Activated CD8-positive, alpha-beta memory T cell treated with anti-CD3 and anti-CD28 coated beads, Interleukin-2, amount 50 U/mL, for 1 hour (primary cell): ENCODE measurements around the gene CNNM3.
"Not testable (repeated sequence)": the region's sequence is repeated elsewhere in the genome, so short reads cannot be mapped to it uniquely, and the experiment has no call there.

Source experiments
- DNase-seq: peaks from one replicate; pipeline ENCODE4 v3.0.0-alpha.2; 2020; ENCODE audit errors: extremely low read depth

Gene CNNM3

GRCh38 chr2:96798733-96799622 is 17.1 kb upstream of the CNNM3 start:
- DNase-seq, result no peak

DNA sequence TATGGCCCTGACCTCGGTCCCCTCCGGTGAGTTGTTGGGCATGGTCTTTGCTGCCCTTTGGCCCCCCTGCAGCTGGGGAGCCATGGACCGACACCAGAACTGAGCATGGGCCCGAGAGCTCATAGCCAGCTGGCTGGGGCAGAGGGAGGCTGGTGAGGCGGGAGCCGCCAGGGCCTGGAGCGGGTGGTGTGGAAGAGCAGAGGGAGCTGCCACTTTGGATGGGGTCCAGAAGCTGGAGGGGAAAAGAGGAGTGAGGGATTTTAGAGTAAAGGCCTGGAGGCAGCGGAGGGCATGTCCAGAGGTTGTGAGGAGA is 16.5 kb upstream of the CNNM3 start:
- no peak for DNase-seq

GRCh38 chr2:96800061-96801004 is 15.7 kb upstream of the CNNM3 start:
- DNase-seq, result no peak

GRCh38 chr2:96801005-96801785 is 14.9 kb upstream of the CNNM3 start:
- DNase-seq, result peak; percentile 21

DNA sequence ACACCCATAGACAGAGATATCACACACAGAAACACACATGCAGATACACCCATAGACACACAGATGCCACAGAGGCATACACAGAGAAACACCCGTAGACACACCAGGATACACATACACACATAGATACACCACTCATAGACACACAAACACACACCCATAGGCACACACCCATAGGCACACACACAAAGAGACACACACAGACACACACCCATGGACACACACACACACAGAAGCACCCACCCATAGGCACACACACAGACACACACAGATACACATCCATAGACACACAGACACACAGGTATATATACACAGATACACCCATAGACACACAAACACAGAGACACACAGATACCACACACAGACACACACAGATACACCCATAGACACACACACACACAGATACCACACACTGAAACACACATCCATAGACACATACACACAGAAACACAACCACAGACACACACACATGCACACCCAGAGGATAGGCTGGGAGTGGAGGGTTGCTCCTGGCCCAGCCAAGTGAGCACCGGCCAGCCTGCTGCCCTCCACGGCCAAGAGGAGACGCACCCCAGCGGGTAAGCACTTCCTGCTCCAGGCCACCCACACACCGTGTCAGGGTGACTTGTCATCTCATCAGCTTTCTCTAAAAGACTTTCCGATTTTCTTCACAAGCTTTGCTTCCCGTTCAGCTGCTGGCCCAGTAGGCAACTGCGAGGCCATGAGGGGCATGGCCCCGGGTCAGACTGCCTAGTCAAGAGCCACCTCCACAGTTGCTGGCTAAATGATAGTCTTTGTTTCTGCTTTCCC is 14.1 kb upstream of the CNNM3 start:
- DNase-seq, result no peak

DNA sequence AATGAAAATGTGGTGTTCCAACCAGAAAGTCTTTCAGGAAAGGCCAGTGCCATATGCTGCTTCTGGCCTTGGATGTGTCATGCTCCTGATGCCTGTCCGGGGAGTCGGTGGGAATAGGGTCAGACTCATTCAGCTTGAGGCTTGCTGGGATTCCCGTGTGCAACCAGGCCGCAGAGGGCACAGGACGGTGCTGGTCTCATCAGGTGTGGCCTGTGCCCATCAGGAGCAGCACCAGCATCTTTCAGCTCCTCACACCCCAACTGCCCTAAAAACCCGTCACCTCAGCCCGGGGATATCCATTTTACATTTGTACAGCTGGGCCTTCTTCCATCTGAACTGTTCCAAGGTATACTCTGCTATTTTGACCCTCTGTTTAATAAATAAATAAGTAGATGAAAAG is 13.3 kb upstream of the CNNM3 start:
- DNase-seq, result no peak

DNA sequence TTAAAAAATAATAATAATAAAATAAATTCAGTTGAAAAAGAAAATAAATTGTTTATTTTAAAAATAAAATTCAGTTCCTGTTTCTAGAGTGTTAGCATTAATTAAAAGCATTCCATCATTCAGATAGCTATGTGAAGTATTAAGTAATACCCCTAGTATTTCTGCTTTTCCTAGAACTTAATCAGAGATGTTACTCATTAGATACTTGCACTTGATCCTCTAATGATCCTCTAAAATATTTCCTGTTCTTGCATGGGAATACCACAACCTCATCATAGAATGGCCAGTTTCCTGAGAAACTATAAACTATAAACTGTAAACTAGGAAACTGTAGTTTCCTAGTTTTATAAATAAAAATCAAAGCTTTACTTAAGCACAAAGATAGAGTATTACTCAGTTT is 11.1 kb upstream of the CNNM3 start:
- no peak for DNase-seq

- not testable (repeated sequence) for DNase-seq
These were observed 10.1 kb upstream of the CNNM3 start for GRCh38 chr2:96805946-96806345.

GRCh38 chr2:96806468-96807126 is 9.5 kb upstream of the CNNM3 start:
- no peak for DNase-seq

DNA sequence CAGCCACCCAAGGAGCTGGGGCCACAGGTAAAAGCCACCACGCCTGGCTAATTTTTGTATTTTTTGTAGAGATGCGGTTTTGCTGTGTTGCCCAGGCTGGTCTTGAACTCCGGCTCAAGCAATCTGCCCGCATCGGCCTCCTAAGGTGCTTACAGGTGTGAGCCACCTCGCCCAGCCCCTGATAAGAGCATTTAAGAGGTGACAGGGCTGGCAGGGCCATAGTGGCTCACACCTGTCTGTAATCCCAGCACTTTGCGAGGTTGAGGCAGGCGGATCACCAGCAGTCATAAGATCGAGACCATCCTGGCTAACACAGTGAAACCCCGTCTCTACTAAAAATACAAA is 9.0 kb upstream of the CNNM3 start:
- DNase-seq, result no peak

DNA sequence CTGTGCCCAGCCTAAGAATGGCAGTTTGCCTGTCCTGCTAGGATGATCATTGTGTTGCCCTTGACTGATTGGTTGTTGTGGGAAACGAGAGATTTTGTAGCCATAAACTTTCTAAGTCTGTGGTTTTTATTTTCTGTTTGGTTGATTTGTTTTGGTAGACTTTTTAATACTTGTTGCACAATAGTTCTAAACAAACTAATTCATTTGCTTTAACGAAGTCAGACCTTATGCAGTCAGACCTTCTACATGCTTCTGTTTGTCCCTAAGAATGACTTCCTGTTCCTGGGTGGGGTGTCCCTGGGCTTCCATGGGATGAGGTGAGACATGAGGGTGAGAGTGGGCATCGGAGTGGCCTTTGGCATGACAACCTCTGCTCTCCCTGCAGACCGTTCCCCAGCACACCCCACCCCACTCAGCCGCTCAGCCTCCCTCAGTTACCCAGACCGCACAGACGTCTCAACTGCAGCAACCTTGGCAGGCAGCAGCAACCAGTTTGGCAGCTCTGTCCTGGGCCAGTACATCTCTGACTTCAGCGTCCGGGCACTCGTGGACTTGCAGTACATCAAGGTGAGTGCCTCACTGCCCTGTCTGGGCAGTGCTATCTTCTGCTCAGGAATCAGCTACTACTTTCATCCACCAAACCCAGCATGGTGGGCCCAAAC is 7.8 kb upstream of the CNNM3 start:
- no peak for DNase-seq

DNA sequence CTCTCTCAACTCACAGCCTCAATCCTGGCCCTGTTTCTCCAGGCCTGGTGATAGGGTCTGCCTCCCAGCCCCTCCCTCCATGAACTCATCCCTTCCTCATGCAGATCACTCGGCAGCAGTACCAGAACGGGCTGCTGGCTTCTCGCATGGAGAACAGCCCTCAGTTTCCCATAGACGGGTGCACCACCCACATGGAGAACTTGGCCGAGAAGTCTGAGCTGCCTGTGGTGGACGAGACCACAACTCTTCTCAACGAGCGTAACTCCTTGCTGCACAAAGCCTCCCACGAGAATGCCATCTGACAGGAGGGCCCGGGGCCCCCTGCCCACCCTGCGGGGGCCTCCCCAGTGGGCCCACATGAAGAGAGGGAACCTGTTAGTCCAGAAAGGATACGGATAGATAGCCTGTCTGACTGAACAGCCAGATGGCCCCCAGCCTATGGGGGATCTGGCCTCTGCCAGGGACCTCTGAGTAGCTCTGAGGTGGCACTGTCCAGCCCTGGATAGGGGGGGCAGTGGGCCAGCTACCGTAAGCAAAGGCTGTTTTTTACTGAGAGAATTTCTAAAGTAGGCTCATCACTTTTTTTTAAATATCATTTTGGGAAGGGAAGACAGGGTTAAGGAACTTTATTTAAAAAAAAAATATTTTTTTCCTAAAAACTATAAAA is 6.7 kb upstream of the CNNM3 start:
- DNase-seq, result no peak

GRCh38 chr2:96809951-96810782 is 5.9 kb upstream of the CNNM3 start:
- DNase-seq, result no peak

DNA sequence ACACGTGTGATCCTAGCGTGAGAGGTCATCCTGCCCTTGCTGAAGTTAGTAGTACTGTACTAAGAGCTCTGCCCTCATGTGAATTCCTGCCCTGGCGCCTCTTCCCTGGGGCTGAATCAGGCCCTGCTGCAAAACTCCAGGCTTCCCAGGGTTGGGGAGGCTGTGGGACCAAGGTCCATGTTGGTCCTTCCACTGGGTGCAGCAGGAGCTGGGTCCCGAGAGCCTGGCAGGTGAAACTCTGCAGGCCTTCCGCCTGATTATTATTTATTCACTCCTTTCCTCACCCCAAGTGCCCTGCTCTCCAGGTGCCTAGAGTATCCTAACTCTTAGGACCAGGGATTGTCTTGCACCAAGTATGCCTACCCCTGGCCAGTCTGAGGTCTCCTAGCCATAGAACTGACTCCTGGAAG is 5.3 kb upstream of the CNNM3 start:
- DNase-seq, result no peak

GRCh38 chr2:96811917-96812316 is 4.2 kb upstream of the CNNM3 start:
- no peak for DNase-seq

DNA sequence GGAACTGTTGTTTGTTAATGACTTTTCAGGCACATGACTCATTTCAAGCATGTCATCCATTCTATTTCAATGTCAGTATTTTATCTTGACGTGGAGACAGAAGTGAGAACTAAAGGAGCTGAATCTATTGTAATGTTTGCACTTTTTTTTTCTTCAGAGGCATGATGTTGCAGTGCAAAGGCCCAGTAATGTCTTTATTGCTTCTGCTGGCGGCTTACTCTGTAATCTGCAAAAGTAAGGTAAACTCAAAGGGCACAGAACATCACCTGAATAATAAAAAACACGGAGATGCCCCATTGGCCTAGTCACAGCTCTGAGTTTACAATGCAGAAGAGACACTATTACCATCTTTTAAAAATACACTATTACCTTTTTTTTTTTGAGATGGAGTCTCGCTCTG is 2.4 kb upstream of the CNNM3 start:
- no peak for DNase-seq

GRCh38 chr2:96815326-96816126 is 542 bp upstream of the CNNM3 start:
- DNase-seq, result no peak
